HEK293 (cell line): ENCODE data around the gene ZNF507.

Experiments used
- CTCF ChIA-PET: fragments of 350-600 bp; formaldehyde crosslinking; extraction: SDS; loops from one replicate; lab custom pipeline; 2021; ENCODE audit warnings: antibody characterized with exemption; lab: Yijun Ruan, JAX
- POLR2A ChIA-PET: fragments of 300-600 bp; formaldehyde crosslinking; extraction: SDS; loops from one replicate; lab custom pipeline; 2020; ENCODE audit warnings: antibody characterized with exemption, inconsistent platforms; lab: Yijun Ruan, JAX
- H3K27ac ChIP-seq: fragments of 200-500 bp; sonication (Bioruptor generic); 2 replicates; pipeline ENCODE4 v1.5.1; 2014; ENCODE audit warnings: low read depth, low read length, control low read depth, inconsistent platforms; ENCODE audit errors: extremely low read depth
- H3K36me3 ChIP-seq, 2 experiments: fragments of 200-500 bp in 1 of 2; sonication (Bioruptor generic) in 1 of 2; 1 replicate in 1 of 2; 2 replicates in 1 of 2; pipeline ENCODE4 v1.5.1; 2014 to 2017; ENCODE audit warnings: inconsistent platforms in 2 of 2, low read length in 2 of 2; ENCODE audit not compliant: control insufficient read depth in 2 of 2, insufficient read depth in 1 of 2
- H3K4me1 ChIP-seq: fragments of 200-500 bp; sonication (Bioruptor generic); 2 replicates; pipeline ENCODE4 v1.5.1; 2014; ENCODE audit warnings: mild to moderate bottlenecking, low read length, inconsistent platforms; ENCODE audit not compliant: control insufficient read depth, insufficient read depth
- H3K4me3 ChIP-seq: 2 replicates; pipeline ENCODE4 v1.5.1; 2011; ENCODE audit warnings: low read depth, mild to moderate bottlenecking, control low read depth, low read length, moderate library complexity
- H3K9me3 ChIP-seq: fragments of 200-500 bp; sonication (Bioruptor generic); 2 replicates; pipeline ENCODE4 v1.5.1; 2014; ENCODE audit warnings: low read depth, low read length, inconsistent platforms; ENCODE audit not compliant: control insufficient read depth, insufficient read depth
- BCL11A ChIP-seq: fragments of 450-650 bp; formaldehyde crosslinking; IDR thresholded peaks from 2 replicates; pipeline ENCODE4 v1.5.1; 2016; ENCODE audit warnings: low read depth, missing biosample characterization, missing genetic modification characterization
- EGR2 ChIP-seq: fragments of 450-650 bp; formaldehyde crosslinking; IDR thresholded peaks from 2 replicates; pipeline ENCODE4 v1.5.1; 2016; ENCODE audit warnings: low read depth, missing biosample characterization, missing genetic modification characterization
- GFI1B ChIP-seq: fragments of 450-650 bp; formaldehyde crosslinking; IDR thresholded peaks from 2 replicates; pipeline ENCODE4 v1.5.1; 2016; ENCODE audit warnings: missing biosample characterization, missing genetic modification characterization
- GLIS1 ChIP-seq: fragments of 450-650 bp; formaldehyde crosslinking; IDR thresholded peaks from 2 replicates; pipeline ENCODE4 v1.5.1; 2016; ENCODE audit warnings: missing biosample characterization, missing genetic modification characterization
- PRDM4 ChIP-seq: fragments of 450-650 bp; formaldehyde crosslinking; IDR thresholded peaks from 2 replicates; pipeline ENCODE4 v1.5.1; 2017; ENCODE audit warnings: missing biosample characterization, missing genetic modification characterization
- SETDB1 ChIP-seq: IDR thresholded peaks from one replicate; pipeline ENCODE4 v1.6.1; 2017; ENCODE audit warnings: mild to moderate bottlenecking, low read length, moderate library complexity, mixed read lengths; ENCODE audit not compliant: insufficient read length
- SP3 ChIP-seq: fragments of 450-650 bp; formaldehyde crosslinking; IDR thresholded peaks from 2 replicates; pipeline ENCODE4 v1.5.1; 2016; ENCODE audit warnings: missing biosample characterization, missing genetic modification characterization
- TCF7L2 ChIP-seq: IDR thresholded peaks from 2 replicates; pipeline ENCODE4 v1.6.1; 2011; ENCODE audit warnings: low read depth, mild to moderate bottlenecking, inconsistent platforms, low read length, moderate library complexity, borderline replicate concordance
- ZNF138 ChIP-seq: fragments of 450-650 bp; formaldehyde crosslinking; IDR thresholded peaks from 2 replicates; pipeline ENCODE4 v1.5.1; 2016; ENCODE audit warnings: missing biosample characterization, missing genetic modification characterization, borderline replicate concordance
- ZNF24 ChIP-seq: fragments of 450-650 bp; formaldehyde crosslinking; IDR thresholded peaks from 2 replicates; pipeline ENCODE4 v1.5.1; 2016; ENCODE audit warnings: missing biosample characterization, missing genetic modification characterization
- ZNF292 ChIP-seq: fragments of 450-650 bp; formaldehyde crosslinking; IDR thresholded peaks from 2 replicates; pipeline ENCODE4 v1.5.1; 2016; ENCODE audit warnings: low read depth, missing biosample characterization, missing genetic modification characterization, borderline replicate concordance
- ZNF404 ChIP-seq: fragments of 450-650 bp; formaldehyde crosslinking; IDR thresholded peaks from 2 replicates; pipeline ENCODE4 v1.5.1; 2017; ENCODE audit warnings: missing biosample characterization, missing genetic modification characterization
- ZNF510 ChIP-seq: fragments of 450-650 bp; formaldehyde crosslinking; IDR thresholded peaks from 2 replicates; pipeline ENCODE4 v1.5.1; 2018; ENCODE audit warnings: mild to moderate bottlenecking, missing genetic modification characterization, missing biosample characterization; ENCODE audit not compliant: insufficient replicate concordance
- ZNF560 ChIP-seq: fragments of 450-650 bp; formaldehyde crosslinking; IDR thresholded peaks from 2 replicates; pipeline ENCODE4 v1.5.1; 2017; ENCODE audit warnings: missing biosample characterization, missing genetic modification characterization, borderline replicate concordance
- ZNF571 ChIP-seq: fragments of 450-650 bp; formaldehyde crosslinking; IDR thresholded peaks from 2 replicates; pipeline ENCODE4 v1.5.0; 2017; ENCODE audit warnings: missing biosample characterization, missing genetic modification characterization
- ZNF610 ChIP-seq: fragments of 450-650 bp; formaldehyde crosslinking; IDR thresholded peaks from 2 replicates; pipeline ENCODE4 v1.5.1; 2016; ENCODE audit warnings: missing biosample characterization, missing genetic modification characterization, borderline replicate concordance
- ZNF654 ChIP-seq: fragments of 450-650 bp; formaldehyde crosslinking; IDR thresholded peaks from 2 replicates; pipeline ENCODE4 v1.5.1; 2016; ENCODE audit warnings: low read depth, missing biosample characterization, missing genetic modification characterization
- ZNF777 ChIP-seq: fragments of 450-650 bp; formaldehyde crosslinking; IDR thresholded peaks from 2 replicates; pipeline ENCODE4 v1.5.1; 2017; ENCODE audit warnings: missing biosample characterization, missing genetic modification characterization, borderline replicate concordance
- ZNF791 ChIP-seq: fragments of 450-650 bp; formaldehyde crosslinking; IDR thresholded peaks from 2 replicates; pipeline ENCODE4 v1.5.1; 2016; ENCODE audit warnings: missing biosample characterization, missing genetic modification characterization

Gene ZNF507

DNA sequence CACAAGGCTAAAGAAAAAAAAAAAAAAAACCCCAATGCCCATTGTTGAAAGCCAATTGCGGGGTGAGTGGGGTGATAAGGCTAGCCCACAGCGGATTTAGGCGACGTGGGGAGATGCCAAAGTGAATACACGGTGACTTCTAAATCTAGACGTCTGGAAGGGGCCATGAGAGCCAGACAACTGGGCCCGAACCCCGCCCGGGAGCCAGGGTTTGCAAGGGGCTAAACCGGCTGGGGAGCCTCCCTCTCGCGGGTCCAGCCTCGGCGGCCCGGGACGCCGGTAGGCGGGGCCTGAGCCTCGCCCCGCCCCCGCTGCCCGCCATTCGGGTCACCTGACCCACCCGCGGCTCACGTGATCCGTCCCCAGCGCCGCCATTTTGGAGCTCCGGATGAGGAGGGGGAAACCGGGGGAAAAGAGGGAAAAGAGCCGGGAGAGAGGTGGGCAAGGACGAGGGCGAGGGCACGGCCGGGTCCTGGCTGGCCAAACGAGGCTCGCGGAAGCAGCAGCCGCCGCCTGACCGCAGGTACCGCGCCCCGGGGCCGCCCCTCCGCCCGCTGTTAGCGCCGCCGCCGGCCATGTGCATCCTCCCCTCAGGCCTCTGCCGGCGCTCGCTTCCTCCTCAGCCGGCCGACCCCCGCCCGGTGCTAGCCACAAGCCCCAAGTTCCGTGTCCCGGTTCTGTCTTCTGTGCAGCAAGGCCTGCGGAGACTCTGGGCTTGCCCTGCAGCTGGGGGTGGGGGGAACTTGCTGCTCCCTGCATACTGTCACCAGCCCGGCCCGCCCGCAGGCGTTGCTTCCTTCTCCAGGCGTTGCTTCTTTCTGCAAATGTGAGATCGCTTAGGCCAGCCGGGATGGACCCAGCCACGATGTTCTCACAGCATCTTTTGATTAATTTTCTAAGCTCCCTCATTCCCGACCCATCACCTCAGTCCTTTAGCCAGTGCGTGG, at the start of gene ZNF507 (continued):
- no peak for TF ChIP-seq BCL11A
- no peak for TF ChIP-seq ZNF510 (tag by site-specific recombination)
- no peak for TF ChIP-seq GFI1B (tag by site-specific recombination)
- TF ChIP-seq ZNF404 (tag by site-specific recombination), result 0 out of 2 replicates have a peak, but pooled peaks have one; percentile 4

- ChIA-PET CTCF (interaction anchor here (0.6 to 1.4 kb wide), 4 partner anchors 8 to 244 kb away, joined by 3 to 6 read pairs (median 4); no protein-coding TSS in a partner anchor), POLR2A (no interaction called here)
- Histone ChIP-seq H3K4me1 (no peaks in the 10 kb centered on the region), H3K27ac (no peak overlapping the region), H3K36me3 (peaks cover 0 to 3% of the 10 kb centered on the region in 2 experiments; a peak in 2 of 3 replicates), H3K4me3 (no peak overlapping the region)
- 0 out of 2 replicates have a peak, but pooled peaks have one; percentile 13 for TF ChIP-seq ZNF654
- no peak for TF ChIP-seq TCF7L2
- TF ChIP-seq, all 188 proteins: peak for 1
- H3K9me3 ChIP-seq, result peaks cover 24% of the 10 kb centered on the region
Observed at GRCh38 chr19:32296694-32297093, 48.7 kb upstream of the ZNF507 start.

- CTCF ChIA-PET, result interaction anchor here (0.6 to 1.1 kb wide), 4 partner anchors 13 to 267 kb away, joined by 3 to 4 read pairs (median 3); no protein-coding TSS in a partner anchor
- Histone ChIP-seq H3K9me3 (peaks cover 27% of the 10 kb centered on the region), H3K36me3 (peaks cover 0 to 3% of the 10 kb centered on the region in 2 experiments; a peak in 2 of 3 replicates)
- POLR2A ChIA-PET, result no interaction called here
- TF ChIP-seq ZNF791 (tag by site-specific recombination) (peak; percentile 97), ZNF292 (no peak), PRDM4 (tag by site-specific recombination) (no peak), SETDB1 (peak; percentile 42)
- TF ChIP-seq, all 188 proteins: peak for 2
- Histone ChIP-seq H3K4me3 (no peak overlapping the region), H3K4me1 (no peaks in the 10 kb centered on the region), H3K27ac (no peak overlapping the region)
Observed at GRCh38 chr19:32302778-32303177, 42.6 kb upstream of the ZNF507 start.

DNA sequence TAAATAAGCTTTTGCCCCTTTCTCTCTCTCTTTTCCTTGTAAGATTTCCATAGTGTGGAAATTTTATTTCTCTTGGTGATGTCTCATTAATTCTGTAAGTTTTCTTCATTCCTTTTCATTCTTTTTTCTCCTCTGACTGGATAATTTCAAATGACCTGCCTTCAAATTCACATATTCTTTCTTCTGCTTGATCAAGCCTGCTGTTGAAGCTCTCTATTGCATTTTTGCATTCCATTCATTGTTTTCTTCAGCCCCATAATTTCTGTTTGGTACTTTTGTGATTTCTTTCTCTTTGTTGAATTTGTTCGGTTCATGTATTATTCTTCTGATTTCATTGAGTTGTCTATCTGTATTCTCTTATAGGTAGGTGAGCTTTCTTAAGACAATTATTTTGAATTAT, 42.2 kb upstream of the ZNF507 start:
- no peaks in the 10 kb centered on the region for H3K4me1 ChIP-seq
- CTCF ChIA-PET, result interaction anchor here (0.6 to 1.1 kb wide), 4 partner anchors 13 to 267 kb away, joined by 3 to 4 read pairs (median 3); no protein-coding TSS in a partner anchor
- POLR2A ChIA-PET, result no interaction called here
- no peak overlapping the region for H3K4me3 ChIP-seq
- no peak for TF ChIP-seq ZNF24 (tag by site-specific recombination)
- no peak for TF ChIP-seq ZNF138 (tag by site-specific recombination)
- TF ChIP-seq ZNF560 (tag by site-specific recombination), result no peak
- TF ChIP-seq ZNF777, result no peak
- no peak for TF ChIP-seq SP3 (tag by site-specific recombination)
- no peak for TF ChIP-seq GLIS1 (tag by site-specific recombination)
- TF ChIP-seq PRDM4 (tag by site-specific recombination), result no peak
- TF ChIP-seq EGR2 (tag by site-specific recombination), result no peak
- no peak for TF ChIP-seq ZNF610 (tag by site-specific recombination)
- TF ChIP-seq ZNF571 (tag by site-specific recombination), result no peak
- H3K9me3 ChIP-seq, result peaks cover 27% of the 10 kb centered on the region
- no peak overlapping the region for H3K27ac ChIP-seq
- H3K36me3 ChIP-seq, result peaks cover 0 to 3% of the 10 kb centered on the region in 2 experiments; a peak in 2 of 3 replicates
